Loucy (cell line): ENCODE data around the gene TEX2.

ENCODE experiments used
- H2AFZ ChIP-seq: fragments of 200-600 bp; sonication (generic); 2 replicates; pipeline ENCODE4 v1.6.0; 2016; ENCODE audit warnings: antibody characterized with exemption, mild to moderate bottlenecking, low read length, moderate library complexity
- H3F3A ChIP-seq: fragments of 200-600 bp; 2 replicates; pipeline ENCODE4 v1.6.0; 2016; ENCODE audit warnings: antibody characterized with exemption, low read depth, mild to moderate bottlenecking
- H3K27me3 ChIP-seq: fragments of 200-600 bp; sonication (generic); 2 replicates; pipeline ENCODE4 v1.6.1; 2014; ENCODE audit warnings: low read length, mild to moderate bottlenecking; ENCODE audit not compliant: insufficient read depth, poor library complexity, severe bottlenecking
- H3K36me3 ChIP-seq: fragments of 200-600 bp; sonication (generic); 2 replicates; pipeline ENCODE4 v1.6.1; 2016; ENCODE audit warnings: low read length; ENCODE audit not compliant: insufficient read depth
- H3K4me1 ChIP-seq: fragments of 200-600 bp; sonication (generic); 2 replicates; pipeline ENCODE4 v1.5.1; 2014; ENCODE audit warnings: low read length, mild to moderate bottlenecking; ENCODE audit not compliant: insufficient read depth, poor library complexity, severe bottlenecking
- H3K4me2 ChIP-seq: fragments of 200-600 bp; sonication (generic); 2 replicates; pipeline ENCODE4 v1.6.0; 2014; ENCODE audit warnings: antibody characterized with exemption, low read length, low read depth, mild to moderate bottlenecking; ENCODE audit not compliant: poor library complexity, severe bottlenecking
- H3K4me3 ChIP-seq: fragments of 200-600 bp; sonication (generic); 2 replicates; pipeline ENCODE4 v1.5.1; 2014; ENCODE audit warnings: low read length, mild to moderate bottlenecking, mixed read lengths; ENCODE audit not compliant: poor library complexity, severe bottlenecking
- H3K79me2 ChIP-seq: fragments of 200-600 bp; sonication (generic); 2 replicates; pipeline ENCODE4 v1.6.1; 2014; ENCODE audit warnings: low read length; ENCODE audit not compliant: insufficient read depth
- H3K9ac ChIP-seq: fragments of 200-600 bp; sonication (generic); 2 replicates; pipeline ENCODE4 v1.6.0; 2014; ENCODE audit warnings: mild to moderate bottlenecking, low read depth, low read length, moderate library complexity; ENCODE audit not compliant: poor library complexity, severe bottlenecking
- H3K9me2 ChIP-seq: fragments of 200-600 bp; sonication (generic); replicated peaks from 2 replicates; pipeline ENCODE4 v1.6.1; 2016; ENCODE audit warnings: low read depth, low read length, mixed read lengths
- H3K9me3 ChIP-seq: fragments of 200-600 bp; sonication (generic); 2 replicates; pipeline ENCODE4 v1.6.1; 2014; ENCODE audit warnings: mild to moderate bottlenecking, antibody characterized with exemption, low read length, low read depth; ENCODE audit not compliant: insufficient read depth
- H4K20me1 ChIP-seq: fragments of 200-600 bp; sonication (generic); 2 replicates; pipeline ENCODE4 v1.6.0; 2014; ENCODE audit warnings: antibody characterized with exemption, low read length, mild to moderate bottlenecking; ENCODE audit not compliant: insufficient read depth, poor library complexity, severe bottlenecking
- EZH2phosphoT487 ChIP-seq: fragments of 200-600 bp; IDR thresholded peaks from 2 replicates; pipeline ENCODE4 v1.6.1; 2018; ENCODE audit warnings: antibody characterized with exemption, mild to moderate bottlenecking, moderate library complexity, borderline replicate concordance
- TF ChIP-seq, protein P1 (sequence below): fragments of 200-600 bp; sonication (generic); conservative IDR thresholded peaks from 2 replicates; pipeline ENCODE4 v1.5.1; 2014; ENCODE audit warnings: mild to moderate bottlenecking, antibody characterized with exemption, low read length

Gene TEX2

DNA sequence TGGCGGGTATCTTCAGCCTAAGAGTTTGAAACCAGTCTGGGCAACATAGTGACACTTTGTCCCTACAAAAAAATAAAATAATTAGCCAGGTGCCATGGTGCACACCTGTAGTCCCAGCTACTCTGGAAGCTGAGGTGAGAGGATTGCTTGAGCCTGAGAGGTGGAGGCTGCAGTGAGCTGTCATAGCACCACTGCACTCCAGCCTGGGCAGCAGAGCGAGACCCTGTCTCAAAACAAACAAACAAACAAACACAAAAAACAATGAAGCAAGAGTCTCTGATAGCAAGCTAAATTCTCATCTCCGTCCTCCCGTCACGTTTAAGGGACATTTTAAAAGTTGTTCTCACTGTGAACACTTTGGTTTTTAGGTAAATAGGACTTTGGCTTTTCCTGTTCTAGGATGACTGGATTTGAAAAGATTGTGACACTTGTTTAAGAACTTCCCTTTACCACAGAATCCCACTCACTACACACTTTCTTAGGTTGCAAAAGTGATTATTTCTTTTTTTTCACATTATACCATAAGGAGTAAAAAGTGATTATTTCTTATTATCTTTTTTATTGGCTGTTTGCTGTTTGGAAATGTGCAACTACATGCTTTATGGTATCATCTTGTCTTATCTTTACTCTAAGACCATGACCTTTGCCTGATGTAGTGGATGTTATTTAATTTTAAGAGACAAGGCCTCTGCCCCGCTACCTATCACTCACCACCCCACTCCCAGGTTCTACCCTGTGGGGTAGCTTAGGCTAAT is 128.7 kb downstream of the TEX2 start:
- TF ChIP-seq EZH2phosphoT487, result no peak
- TF ChIP-seq, protein P1, sequence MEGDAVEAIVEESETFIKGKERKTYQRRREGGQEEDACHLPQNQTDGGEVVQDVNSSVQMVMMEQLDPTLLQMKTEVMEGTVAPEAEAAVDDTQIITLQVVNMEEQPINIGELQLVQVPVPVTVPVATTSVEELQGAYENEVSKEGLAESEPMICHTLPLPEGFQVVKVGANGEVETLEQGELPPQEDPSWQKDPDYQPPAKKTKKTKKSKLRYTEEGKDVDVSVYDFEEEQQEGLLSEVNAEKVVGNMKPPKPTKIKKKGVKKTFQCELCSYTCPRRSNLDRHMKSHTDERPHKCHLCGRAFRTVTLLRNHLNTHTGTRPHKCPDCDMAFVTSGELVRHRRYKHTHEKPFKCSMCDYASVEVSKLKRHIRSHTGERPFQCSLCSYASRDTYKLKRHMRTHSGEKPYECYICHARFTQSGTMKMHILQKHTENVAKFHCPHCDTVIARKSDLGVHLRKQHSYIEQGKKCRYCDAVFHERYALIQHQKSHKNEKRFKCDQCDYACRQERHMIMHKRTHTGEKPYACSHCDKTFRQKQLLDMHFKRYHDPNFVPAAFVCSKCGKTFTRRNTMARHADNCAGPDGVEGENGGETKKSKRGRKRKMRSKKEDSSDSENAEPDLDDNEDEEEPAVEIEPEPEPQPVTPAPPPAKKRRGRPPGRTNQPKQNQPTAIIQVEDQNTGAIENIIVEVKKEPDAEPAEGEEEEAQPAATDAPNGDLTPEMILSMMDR, result no peak
- Histone ChIP-seq H3K4me2 (no peak overlapping the region), H2AFZ (no peak overlapping the region), H3K9ac (no peak overlapping the region), H4K20me1 (no peaks in the 10 kb centered on the region), H3K79me2 (0 out of 2 replicates have a peak, but pooled peaks cover under 1% of the 10 kb centered on the region), H3K9me3 (no peaks in the 10 kb centered on the region), H3K9me2 (no peaks in the 10 kb centered on the region), H3F3A (no peaks in the 10 kb centered on the region), H3K4me3 (no peak overlapping the region), H3K4me1 (peaks cover under 1% of the 10 kb centered on the region), H3K36me3 (no peaks in the 10 kb centered on the region), H3K27me3 (no peaks in the 10 kb centered on the region)

DNA sequence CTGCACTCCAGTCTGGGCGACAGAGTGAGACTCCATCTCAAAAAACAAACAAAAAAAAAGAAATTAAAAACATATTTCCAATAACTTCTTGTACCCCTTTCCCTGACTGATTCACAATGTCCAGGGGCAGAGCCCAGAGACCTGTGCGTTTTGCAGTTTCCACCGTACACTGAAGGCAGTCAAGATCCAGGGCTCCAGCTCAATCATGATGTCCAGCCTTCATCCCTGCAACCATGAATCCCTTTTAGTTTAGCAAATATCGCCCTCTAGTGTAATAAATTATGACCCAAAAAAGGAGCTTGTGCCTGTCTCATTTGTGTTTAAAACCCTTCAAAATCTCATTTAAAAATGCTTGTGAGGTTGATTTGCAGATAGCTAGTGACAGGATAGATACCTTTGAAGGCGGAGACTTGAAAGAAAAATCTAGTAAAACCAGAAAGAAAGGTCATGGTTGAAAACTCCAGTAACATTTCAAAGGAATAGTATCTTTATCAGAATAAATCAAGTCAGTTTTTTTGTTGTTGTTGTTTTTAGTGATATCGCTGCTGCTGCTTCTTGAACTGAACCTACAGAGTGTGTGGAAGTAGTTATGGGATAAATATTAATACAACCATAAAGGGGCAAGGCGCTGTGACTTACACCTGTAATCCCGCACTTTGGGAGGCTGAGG is 129.4 kb downstream of the TEX2 start:
- no peak for TF ChIP-seq EZH2phosphoT487
- TF ChIP-seq, protein P1, result peak; percentile 78
- Histone ChIP-seq H2AFZ (no peak overlapping the region), H3K9me3 (no peaks in the 10 kb centered on the region)

GRCh38 chr17:64131606-64132270 is 131.3 kb downstream of the TEX2 start:
- H3F3A ChIP-seq, result no peaks in the 10 kb centered on the region
- no peak for TF ChIP-seq EZH2phosphoT487
- TF ChIP-seq, protein P1, result no peak
- H3K9me2 ChIP-seq, result no peaks in the 10 kb centered on the region
- no peaks in the 10 kb centered on the region for H3K9me3 ChIP-seq
- H2AFZ ChIP-seq, result 0 out of 2 replicates have a peak overlapping the region, but pooled peaks have one; percentile 13
- H3K36me3 ChIP-seq, result no peaks in the 10 kb centered on the region
- H3K4me2 ChIP-seq, result no peak overlapping the region
- H3K4me3 ChIP-seq, result no peak overlapping the region
- peaks cover 3% of the 10 kb centered on the region for H4K20me1 ChIP-seq
- no peaks in the 10 kb centered on the region for H3K27me3 ChIP-seq
- peaks cover 14% of the 10 kb centered on the region for H3K79me2 ChIP-seq
- H3K4me1 ChIP-seq, result peaks cover 17% of the 10 kb centered on the region
- H3K9ac ChIP-seq, result no peak overlapping the region

More for the DNA sequence above, 129.4 kb downstream of the TEX2 start:
- H3F3A ChIP-seq, result no peaks in the 10 kb centered on the region
- no peak overlapping the region for H3K4me2 ChIP-seq
- peaks cover 7% of the 10 kb centered on the region for H3K79me2 ChIP-seq
- H3K36me3 ChIP-seq, result no peaks in the 10 kb centered on the region
- peaks cover 8% of the 10 kb centered on the region for H3K4me1 ChIP-seq
- no peak overlapping the region for H3K4me3 ChIP-seq
- H3K9me2 ChIP-seq, result no peaks in the 10 kb centered on the region
- H4K20me1 ChIP-seq, result peaks cover 3% of the 10 kb centered on the region
- H3K9ac ChIP-seq, result no peak overlapping the region
- no peaks in the 10 kb centered on the region for H3K27me3 ChIP-seq
